Heart left ventricle (tissue), 13 donors: Measurements from ENCODE around the gene SNX20.

Source experiments
- CTCF ChIP-seq, 12 donors: fragments of 200-600 bp; sonication (generic) in 4 of 12; IDR thresholded peaks; one replicate each; pipeline versions ENCODE4 v1.5.0 to v1.8.0; 2018 to 2022; ENCODE audit warnings: antibody characterized with exemption in 12 of 12, mild to moderate bottlenecking in 5 of 12
- POLR2A ChIP-seq, 2 donors: fragments of 450-650 bp; IDR thresholded peaks; one replicate each; pipeline ENCODE4 v1.6.1; 2017; ENCODE audit warnings: antibody characterized with exemption in 2 of 2, mild to moderate bottlenecking in 2 of 2, moderate library complexity in 2 of 2
- donor health status: ischemic (EF 13 %, LVEDD 7.1; RV severe dilation, severe dysfunction).
- donor health status: DM: no; HTN: yes; CAD: no.
- donor health status: DM: no; HTN: no; CAD: no.
- donor health status: ischemic (EF 25% LVEDD 6.9; RV normal size, moderate dysfunction).
- donor health status: ischemic (EF 25% LVEDD 5.7; RV mildly dilated, moderate dysfunction).
- donor health status: ischemic (EF 35%, LVEDD 5.7; RV mildly dilated, moderate dysfunction).
- donor health status: nonischemic (EF 11% LVEDD 7.7; RV severe dilation, severe dysfunction).
- donor health status: DM: yes; HTN: yes; CAD: no.
- donor health status: PGD.
- donor health status: ischemic (EF 29% LVEDD 5.4; RV normal size, mild dysfunction).
- donor health status: nonischemic (EF 23%, LVEDD 6.1; RV moderate dilation, normal function).

- TF ChIP-seq CTCF (IDR thresholded peaks at IDR 0.05) (no peak), POLR2A (IDR thresholded peaks at IDR 0.05) (no peak)
Observed at GRCh38 chr16:50722405-50722737, 41.3 kb upstream of the SNX20 start.
